Nephron progenitor cell (in vitro differentiated cells): ENCODE measurements around the gene SCNM1.

Experiments used
- DNase-seq: peaks from one replicate; pipeline ENCODE4 v3.0.0; 2021
- H3K27ac Mint-ChIP-seq: 2 replicates; pipeline ENCODE4 v1.8.0; 2021; ENCODE audit warnings: mild to moderate bottlenecking, moderate library complexity, mixed read lengths
- H3K27me3 Mint-ChIP-seq: 2 replicates; pipeline ENCODE4 v1.8.0; 2021; ENCODE audit warnings: mild to moderate bottlenecking, low read depth, mixed read lengths; ENCODE audit not compliant: poor library complexity
- H3K36me3 Mint-ChIP-seq: 2 replicates; pipeline ENCODE4 v1.8.0; 2021; ENCODE audit warnings: low read depth, mixed read lengths
- H3K4me1 Mint-ChIP-seq: 2 replicates; pipeline ENCODE4 v1.8.0; 2021; ENCODE audit warnings: mixed read lengths
- H3K4me3 Mint-ChIP-seq: 2 replicates; pipeline ENCODE4 v1.8.0; 2021; ENCODE audit warnings: mild to moderate bottlenecking, moderate library complexity, mixed read lengths
- H3K9me3 Mint-ChIP-seq: 2 replicates; pipeline ENCODE4 v1.8.0; 2021; ENCODE audit warnings: mild to moderate bottlenecking, moderate library complexity, mixed read lengths
- TF ChIP-seq, protein P1 (sequence below): fragments of 200-600 bp; sonication (generic); IDR thresholded peaks from 2 replicates; pipeline ENCODE4 v1.5.0; 2021; ENCODE audit warnings: antibody characterized with exemption

The SCNM1 gene

DNA sequence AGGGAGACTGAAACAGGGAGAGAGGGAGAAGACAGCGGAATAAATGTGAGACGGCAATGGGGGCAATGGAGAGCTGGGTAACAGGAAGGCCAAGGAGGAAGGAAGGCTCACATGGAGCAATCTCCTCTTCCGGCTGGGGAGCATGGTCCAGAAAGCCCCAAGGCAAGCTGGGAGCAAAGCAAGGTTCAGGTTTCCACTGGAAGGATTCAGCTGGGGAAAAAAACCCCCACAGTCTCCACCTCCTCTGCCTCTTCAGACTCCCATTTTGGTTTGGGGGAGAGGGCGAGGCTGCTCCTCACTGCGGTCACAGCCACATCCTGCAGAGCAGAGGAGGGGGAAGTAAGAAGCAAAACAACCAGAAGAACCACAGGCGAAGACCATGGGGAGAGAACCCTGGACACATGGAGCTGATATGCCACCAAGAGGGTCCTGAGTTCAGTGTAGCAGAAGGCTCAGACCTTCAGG, 8.8 kb upstream of the SCNM1 start:
- H3K4me3 Mint-ChIP-seq: no peak overlapping the region

DNA sequence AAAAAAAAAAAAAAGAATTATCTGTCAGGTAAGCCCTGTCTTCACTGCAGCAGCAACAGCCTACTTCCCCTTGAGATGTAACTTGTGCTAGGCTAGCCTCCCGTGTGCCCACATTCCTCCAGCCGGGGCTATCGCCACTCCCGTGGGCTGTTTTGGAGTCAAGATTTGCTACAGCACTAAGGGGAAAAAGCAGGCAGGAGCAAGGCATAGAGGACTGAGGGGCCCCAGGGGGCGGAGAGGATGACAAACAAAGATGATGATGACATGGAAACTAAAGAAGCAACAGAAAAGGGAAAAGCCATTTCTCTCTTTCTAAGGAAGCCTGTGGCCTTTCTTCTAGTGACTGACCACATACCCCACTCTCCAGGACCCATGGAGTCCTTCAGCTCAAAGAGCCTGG, 7.6 kb upstream of the SCNM1 start:
- Mint-ChIP-seq H3K9me3 (no peaks in the 10 kb centered on the region), H3K36me3 (peaks cover 31% of the 10 kb centered on the region), H3K27ac (peak overlapping the region; percentile 64), H3K4me3 (no peak overlapping the region), H3K27me3 (no peaks in the 10 kb centered on the region), H3K4me1 (peaks cover 11% of the 10 kb centered on the region)
- TF ChIP-seq, protein P1, sequence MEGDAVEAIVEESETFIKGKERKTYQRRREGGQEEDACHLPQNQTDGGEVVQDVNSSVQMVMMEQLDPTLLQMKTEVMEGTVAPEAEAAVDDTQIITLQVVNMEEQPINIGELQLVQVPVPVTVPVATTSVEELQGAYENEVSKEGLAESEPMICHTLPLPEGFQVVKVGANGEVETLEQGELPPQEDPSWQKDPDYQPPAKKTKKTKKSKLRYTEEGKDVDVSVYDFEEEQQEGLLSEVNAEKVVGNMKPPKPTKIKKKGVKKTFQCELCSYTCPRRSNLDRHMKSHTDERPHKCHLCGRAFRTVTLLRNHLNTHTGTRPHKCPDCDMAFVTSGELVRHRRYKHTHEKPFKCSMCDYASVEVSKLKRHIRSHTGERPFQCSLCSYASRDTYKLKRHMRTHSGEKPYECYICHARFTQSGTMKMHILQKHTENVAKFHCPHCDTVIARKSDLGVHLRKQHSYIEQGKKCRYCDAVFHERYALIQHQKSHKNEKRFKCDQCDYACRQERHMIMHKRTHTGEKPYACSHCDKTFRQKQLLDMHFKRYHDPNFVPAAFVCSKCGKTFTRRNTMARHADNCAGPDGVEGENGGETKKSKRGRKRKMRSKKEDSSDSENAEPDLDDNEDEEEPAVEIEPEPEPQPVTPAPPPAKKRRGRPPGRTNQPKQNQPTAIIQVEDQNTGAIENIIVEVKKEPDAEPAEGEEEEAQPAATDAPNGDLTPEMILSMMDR: no peak
- no peak for DNase-seq

More for the DNA sequence above, 8.8 kb upstream of the SCNM1 start:
- H3K36me3 Mint-ChIP-seq: peaks cover 31% of the 10 kb centered on the region
- no peaks in the 10 kb centered on the region for H3K27me3 Mint-ChIP-seq
- H3K4me1 Mint-ChIP-seq: peaks cover 11% of the 10 kb centered on the region
- TF ChIP-seq, protein P1: no peak
- DNase-seq: no peak
- no peak overlapping the region for H3K27ac Mint-ChIP-seq
- no peaks in the 10 kb centered on the region for H3K9me3 Mint-ChIP-seq

DNA sequence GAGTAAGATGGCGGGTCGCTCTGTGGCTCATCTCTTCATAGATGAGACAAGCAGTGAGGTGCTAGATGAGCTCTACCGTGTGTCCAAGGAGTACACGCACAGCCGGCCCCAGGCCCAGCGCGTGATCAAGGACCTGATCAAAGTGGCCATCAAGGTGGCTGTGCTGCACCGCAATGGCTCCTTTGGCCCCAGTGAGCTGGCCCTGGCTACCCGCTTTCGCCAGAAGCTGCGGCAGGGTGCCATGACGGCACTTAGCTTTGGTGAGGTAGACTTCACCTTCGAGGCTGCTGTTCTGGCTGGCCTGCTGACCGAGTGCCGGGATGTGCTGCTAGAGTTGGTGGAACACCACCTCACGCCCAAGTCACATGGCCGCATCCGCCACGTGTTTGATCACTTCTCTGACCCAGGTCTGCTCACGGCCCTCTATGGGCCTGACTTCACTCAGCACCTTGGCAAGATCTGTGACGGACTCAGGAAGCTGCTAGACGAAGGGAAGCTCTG, 7.1 kb upstream of the SCNM1 start:
- DNase-seq: no peak
- Mint-ChIP-seq H3K4me3 (no peak overlapping the region), H3K9me3 (no peaks in the 10 kb centered on the region), H3K36me3 (peaks cover 31% of the 10 kb centered on the region), H3K4me1 (peaks cover 14% of the 10 kb centered on the region), H3K27ac (no peak overlapping the region), H3K27me3 (no peaks in the 10 kb centered on the region)
- TF ChIP-seq, protein P1: no peak

DNA sequence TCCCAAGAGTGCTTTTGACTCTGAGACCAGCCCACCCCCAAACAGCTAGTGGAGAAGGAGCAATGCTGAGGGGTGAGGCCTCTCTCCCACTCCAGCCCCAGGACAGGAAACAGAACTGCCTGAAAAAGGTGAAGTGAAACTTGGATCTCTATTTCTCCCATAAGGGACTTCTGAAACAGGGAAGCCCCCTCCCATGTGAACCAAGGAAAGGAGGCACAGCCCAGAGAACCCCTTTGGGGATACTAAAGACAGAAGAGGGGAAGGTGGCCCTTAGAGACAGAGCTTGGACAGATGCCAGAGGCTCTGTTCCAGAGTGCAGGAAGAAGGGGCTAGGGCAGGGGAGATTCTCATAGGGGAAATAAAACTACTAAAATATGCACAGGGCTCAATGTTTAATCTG, 6.6 kb upstream of the SCNM1 start:
- peaks cover 31% of the 10 kb centered on the region for H3K36me3 Mint-ChIP-seq

DNA sequence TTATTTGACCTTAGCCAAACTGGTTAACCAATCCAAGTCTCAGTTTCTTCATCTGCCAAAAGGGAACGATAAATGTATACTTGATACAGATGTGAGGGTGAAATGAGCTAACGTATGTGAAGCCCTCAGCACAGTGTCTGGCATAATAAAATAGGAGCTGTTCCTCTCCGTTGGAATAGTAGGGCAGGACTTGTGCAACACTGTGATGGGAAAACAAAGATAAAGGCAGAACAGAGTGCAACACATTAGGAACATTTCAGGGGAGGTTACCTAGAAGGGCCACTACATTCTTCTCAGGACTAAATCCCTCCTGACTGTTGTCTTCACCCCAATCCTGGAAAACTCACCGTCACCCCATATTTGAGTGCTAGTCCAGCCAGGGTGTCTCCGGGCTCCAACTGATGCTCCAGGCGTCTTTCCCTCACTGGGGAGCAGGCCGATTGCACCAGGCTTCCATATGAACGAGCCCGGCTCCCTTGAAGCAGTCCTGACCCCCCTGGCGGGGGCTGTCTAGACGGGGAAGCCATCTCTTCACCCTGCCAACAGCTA, 1.1 kb upstream of the SCNM1 start:
- Mint-ChIP-seq H3K4me3 (peak overlapping the region; percentile 99), H3K36me3 (peaks cover 40% of the 10 kb centered on the region), H3K4me1 (peaks cover 44% of the 10 kb centered on the region), H3K9me3 (no peaks in the 10 kb centered on the region), H3K27ac (peak overlapping the region; percentile 99), H3K27me3 (peaks cover 2% of the 10 kb centered on the region)
- TF ChIP-seq, protein P1: no peak
- no peak for DNase-seq

More for the DNA sequence above, 6.6 kb upstream of the SCNM1 start:
- TF ChIP-seq, protein P1: no peak
- no peaks in the 10 kb centered on the region for H3K9me3 Mint-ChIP-seq
- no peak overlapping the region for H3K4me3 Mint-ChIP-seq
- H3K4me1 Mint-ChIP-seq: peaks cover 20% of the 10 kb centered on the region
- H3K27ac Mint-ChIP-seq: no peak overlapping the region
- no peaks in the 10 kb centered on the region for H3K27me3 Mint-ChIP-seq
- DNase-seq: no peak

DNA sequence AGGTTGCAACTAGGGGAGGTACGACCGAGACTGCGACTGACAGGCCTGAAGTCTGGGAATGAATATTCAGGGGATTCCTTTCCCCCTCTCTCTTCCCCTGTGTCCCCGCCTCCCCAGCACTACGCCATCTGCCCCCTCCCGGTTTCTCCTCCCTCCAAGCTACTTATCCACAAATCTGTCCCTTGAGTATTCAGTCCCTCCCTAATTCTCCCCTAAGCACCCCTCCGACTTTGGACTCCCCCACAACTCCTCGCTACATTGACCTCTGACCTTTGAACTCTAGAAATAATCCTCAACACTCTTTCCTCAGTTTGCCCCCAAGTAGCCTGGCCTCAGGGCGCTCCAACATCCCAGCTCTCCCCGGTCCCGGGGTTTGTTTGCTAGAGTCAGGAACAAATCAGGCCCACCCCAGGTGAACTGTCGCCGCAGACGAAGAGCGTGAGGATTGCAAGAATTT, 635 bp upstream of the SCNM1 start:
- DNase-seq: peak; percentile 57
- H3K4me1 Mint-ChIP-seq: peaks cover 45% of the 10 kb centered on the region
- H3K27me3 Mint-ChIP-seq: peaks cover 2% of the 10 kb centered on the region
- peak overlapping the region; percentile 99 for H3K4me3 Mint-ChIP-seq
- TF ChIP-seq, protein P1: no peak
- H3K36me3 Mint-ChIP-seq: peaks cover 37% of the 10 kb centered on the region
- H3K27ac Mint-ChIP-seq: peak overlapping the region; percentile 99
- H3K9me3 Mint-ChIP-seq: no peaks in the 10 kb centered on the region
